Aorta (tissue), 5 donors: ENCODE data around the gene HRCT1. TPM values are rescaled to one million over a fixed set of nuclear protein-coding genes. Genes with fewer than 3 reads are reported as not detected.
A peak's percentile ranks its signal among the peaks of the same experiment; 100 is the strongest.

Experiments used
- ATAC-seq: fragments of 200-7000 bp; cut with Tn5 transposase; one replicate; pipeline ENCODE4 v1.9.1; 2022; ENCODE audit warnings: moderate library complexity; ENCODE audit not compliant: low FRiP score
- DNase-seq, 2 donors: peaks; one replicate each; pipeline ENCODE4 v3.0.0-alpha.2; 2020
- H3K27ac ChIP-seq, 2 donors: one replicate each; pipeline ENCODE4 v1.5.1; 2013; ENCODE audit warnings: low read length in 2 of 2, mild to moderate bottlenecking in 2 of 2, moderate library complexity in 2 of 2, control low read depth in 1 of 2, inconsistent platforms in 1 of 2, low read depth in 1 of 2
- H3K27me3 ChIP-seq, 2 donors: one replicate each; pipeline ENCODE4 v1.6.1; 2013; ENCODE audit warnings: control low read depth in 1 of 2, low read length in 1 of 2, mild to moderate bottlenecking in 1 of 2, moderate library complexity in 1 of 2; ENCODE audit not compliant: insufficient read depth in 2 of 2, control insufficient read depth in 1 of 2
- H3K36me3 ChIP-seq, 2 donors: one replicate each; pipeline ENCODE4 v1.6.1; 2013; ENCODE audit warnings: control low read depth in 1 of 2, low read length in 1 of 2, mild to moderate bottlenecking in 1 of 2; ENCODE audit not compliant: insufficient read depth in 2 of 2, control insufficient read depth in 1 of 2
- H3K4me1 ChIP-seq, 2 donors: one replicate each; pipeline ENCODE4 v1.6.1; 2013; ENCODE audit warnings: low read length in 2 of 2, control low read depth in 1 of 2, mild to moderate bottlenecking in 1 of 2, moderate library complexity in 1 of 2; ENCODE audit not compliant: insufficient read depth in 2 of 2, control insufficient read depth in 1 of 2
- H3K4me3 ChIP-seq, 2 donors: one replicate each; pipeline ENCODE4 v1.5.1; 2013; ENCODE audit warnings: low read length in 2 of 2, control low read depth in 1 of 2, mild to moderate bottlenecking in 1 of 2
- H3K9me3 ChIP-seq: one replicate; pipeline ENCODE4 v1.6.1; 2013; ENCODE audit warnings: mild to moderate bottlenecking, low read length; ENCODE audit not compliant: control insufficient read depth
- WGBS, 2 donors: extraction: QIAGEN DNeasy Blood & Tissue Kit; methylation state at CpG; one replicate each; pipeline ENCODE4 v1.1.7; 2013; 5-methylcytosine and 5-hydroxymethylcytosine counted together
- intact Hi-C, 2 donors: fragments of 100-400 bp; cut with DNase I; formaldehyde crosslinking; loops; one replicate each; pipeline versions ENCODE4 v1.14.2 to v1.15.0; 2022
- polyA plus RNA-seq, 2 donors: library from polyadenylated mRNA; stranded (reverse); fragments of 200-250 nt; gene quantifications; one replicate each; pipeline ENCODE4 v1.2.3, GENCODE V29; 2013
- total RNA-seq, 2 donors: library from RNA; stranded (reverse); fragmentation: NEBNext Ultra II Directional; extraction: Animal tissue kit (Norgen Biotek cat#: 25700); gene quantifications; one replicate each; pipeline ENCODE4 v1.2.1, GENCODE V29; 2021
- donor health status: healthy with polysubstance abuse.
- donor health status: Bipolar disorder and iron deficiency.
- donor health status: DM: no; HTN: no; CAD: no.
- donor health status: DM: no; HTN: no; CAD: no.
- donor health status: DM: yes; HTN: yes; CAD: no.

The HRCT1 gene
- total and polyA plus RNA-seq, 4 donors, result 14.2 to 25.7 (median 20.2) TPM

- intact Hi-C loops, result no loop called here
- DNase-seq (no peak), ATAC-seq (no peak)
- Histone ChIP-seq H3K36me3 (no peaks in the 10 kb centered on the region), H3K27ac (no peak overlapping the region), H3K4me1 (no peaks in the 10 kb centered on the region), H3K27me3 (no peaks in the 10 kb centered on the region), H3K4me3 (no peak overlapping the region), H3K9me3 (no peaks in the 10 kb centered on the region)
- WGBS, 2 donors, result 69 to 71% methylated on average over 8 of the region's 8 CpGs
These were observed 42.4 kb upstream of the HRCT1 start for GRCh38 chr9:35863583-35863982.

- Histone ChIP-seq H3K36me3 (no peaks in the 10 kb centered on the region), H3K4me1 (no peaks in the 10 kb centered on the region), H3K9me3 (no peaks in the 10 kb centered on the region), H3K27me3 (no peaks in the 10 kb centered on the region), H3K4me3 (no peak overlapping the region), H3K27ac (no peak overlapping the region)
- intact Hi-C loops, result no loop called here
- WGBS, 2 donors, result 80 to 86% methylated on average over 8 of the region's 8 CpGs
- no peak for ATAC-seq
- DNase-seq, result no peak
These were observed 41.2 kb upstream of the HRCT1 start for GRCh38 chr9:35864695-35865255.

GRCh38 chr9:35867538-35867937 is 38.5 kb upstream of the HRCT1 start:
- WGBS, 2 donors, result 92 to 96% methylated on average over 4 of the region's 4 CpGs

GRCh38 chr9:35868933-35869332 is 37.1 kb upstream of the HRCT1 start:
- peak in 1 of 2 donors; percentile 25 for DNase-seq
- Histone ChIP-seq H3K36me3 (no peaks in the 10 kb centered on the region), H3K4me3 (no peak overlapping the region), H3K4me1 (no peaks in the 10 kb centered on the region), H3K27ac (no peak overlapping the region), H3K9me3 (no peaks in the 10 kb centered on the region), H3K27me3 (no peaks in the 10 kb centered on the region)
- no peak for ATAC-seq
- intact Hi-C loops, result no loop called here
- WGBS, 2 donors, result 83% methylated on average over 2 of the region's 2 CpGs

More at GRCh38 chr9:35867538-35867937, 38.5 kb upstream of the HRCT1 start:
- no peaks in the 10 kb centered on the region for H3K36me3 ChIP-seq
- no peak overlapping the region for H3K27ac ChIP-seq
- no peak for ATAC-seq
- intact Hi-C loops, result no loop called here
- H3K9me3 ChIP-seq, result no peaks in the 10 kb centered on the region
- no peak overlapping the region for H3K4me3 ChIP-seq
- no peaks in the 10 kb centered on the region for H3K27me3 ChIP-seq
- H3K4me1 ChIP-seq, result no peaks in the 10 kb centered on the region
- DNase-seq, result no peak

GRCh38 chr9:35869621-35870216 is 36.3 kb upstream of the HRCT1 start:
- intact Hi-C loops, result loop anchor here in 1 of 2 donors (2.0 kb wide), 1 partner anchor 23 kb away; no protein-coding TSS in a partner anchor
- WGBS, 2 donors, result 89 to 91% methylated on average over 19 of the region's 19 CpGs

GRCh38 chr9:35870351-35870923 is 35.6 kb upstream of the HRCT1 start, which contains the start of gene OR13J1:
TSS of gene OR13J1 (minus strand) at chr9:35870401. CDS start at chr9:35870401, 0 bp downstream.
- ATAC-seq (no peak), DNase-seq (no peak)
- Histone ChIP-seq H3K4me1 (no peaks in the 10 kb centered on the region), H3K9me3 (no peaks in the 10 kb centered on the region), H3K36me3 (no peaks in the 10 kb centered on the region), H3K4me3 (no peak within 1 kb of the TSS), H3K27ac (no peak within 1 kb of the TSS), H3K27me3 (no peaks in the 10 kb centered on the region)
- intact Hi-C loops, result loop anchor here in 1 of 2 donors (2.0 kb wide), 1 partner anchor 22 kb away; no protein-coding TSS in a partner anchor
- WGBS, 2 donors, result 89 to 92% methylated on average over 8 of the region's 8 CpGs

More at GRCh38 chr9:35869621-35870216, 36.3 kb upstream of the HRCT1 start:
- ATAC-seq, result no peak
- no peaks in the 10 kb centered on the region for H3K4me1 ChIP-seq
- H3K9me3 ChIP-seq, result no peaks in the 10 kb centered on the region
- H3K27ac ChIP-seq, result no peak overlapping the region
- peak in 1 of 2 donors; percentile 44 for DNase-seq
- H3K4me3 ChIP-seq, result no peak overlapping the region
- no peaks in the 10 kb centered on the region for H3K27me3 ChIP-seq
- H3K36me3 ChIP-seq, result no peaks in the 10 kb centered on the region

- DNase-seq (peak in 1 of 2 donors; percentile 29), ATAC-seq (peak; percentile 29)
- Histone ChIP-seq H3K4me3 (no peak overlapping the region), H3K27me3 (no peaks in the 10 kb centered on the region), H3K27ac (no peak overlapping the region), H3K9me3 (no peaks in the 10 kb centered on the region), H3K36me3 (no peaks in the 10 kb centered on the region), H3K4me1 (no peaks in the 10 kb centered on the region)
- intact Hi-C loops, result loop anchor here in 1 of 2 donors (2.0 kb wide), 1 partner anchor 21 kb away; no protein-coding TSS in a partner anchor
- WGBS, 2 donors, result 49% methylated on average over 3 of the region's 3 CpGs
These were observed 34.5 kb upstream of the HRCT1 start for GRCh38 chr9:35871545-35871944.

- Histone ChIP-seq H3K27ac (no peak overlapping the region), H3K9me3 (no peaks in the 10 kb centered on the region), H3K27me3 (no peaks in the 10 kb centered on the region), H3K36me3 (no peaks in the 10 kb centered on the region), H3K4me1 (no peaks in the 10 kb centered on the region), H3K4me3 (no peak overlapping the region)
- ATAC-seq (no peak), DNase-seq (no peak)
- 70 to 73% methylated on average over 3 of the region's 3 CpGs for WGBS, 2 donors
- intact Hi-C loops, result no loop called here
These were observed 33.5 kb upstream of the HRCT1 start for GRCh38 chr9:35872505-35872904.
